ENCODE results near the gene MBD4.

- no peak for TF ChIP-seq TAF1 (IDR thresholded peaks at IDR 0.05; ENCODE audit: borderline replicate concordance, low read depth, low read length)
- TF ChIP-seq POLR2A (IDR thresholded peaks at IDR 0.05; ENCODE audit: low read depth, low read length): no peak
- no peak for TF ChIP-seq POLR2AphosphoS5 (IDR thresholded peaks at IDR 0.05; ENCODE audit: low read depth, low read length)
Observed at GRCh38 chr3:129439226-129439816, 427 bp downstream of the MBD4 start.
